NCI-H2196 (cell line): Measurements from ENCODE around the gene PRADC1.
"Not testable (repeated sequence)": the region's sequence is repeated elsewhere in the genome, so short reads cannot be mapped to it uniquely, and the experiment has no call there.

ENCODE experiments used
- DNase-seq: peaks from one replicate; lab custom pipeline; 2025; ENCODE audit not compliant: unreplicated experiment; lab: John Stamatoyannopoulos, UW

The PRADC1 gene

DNA sequence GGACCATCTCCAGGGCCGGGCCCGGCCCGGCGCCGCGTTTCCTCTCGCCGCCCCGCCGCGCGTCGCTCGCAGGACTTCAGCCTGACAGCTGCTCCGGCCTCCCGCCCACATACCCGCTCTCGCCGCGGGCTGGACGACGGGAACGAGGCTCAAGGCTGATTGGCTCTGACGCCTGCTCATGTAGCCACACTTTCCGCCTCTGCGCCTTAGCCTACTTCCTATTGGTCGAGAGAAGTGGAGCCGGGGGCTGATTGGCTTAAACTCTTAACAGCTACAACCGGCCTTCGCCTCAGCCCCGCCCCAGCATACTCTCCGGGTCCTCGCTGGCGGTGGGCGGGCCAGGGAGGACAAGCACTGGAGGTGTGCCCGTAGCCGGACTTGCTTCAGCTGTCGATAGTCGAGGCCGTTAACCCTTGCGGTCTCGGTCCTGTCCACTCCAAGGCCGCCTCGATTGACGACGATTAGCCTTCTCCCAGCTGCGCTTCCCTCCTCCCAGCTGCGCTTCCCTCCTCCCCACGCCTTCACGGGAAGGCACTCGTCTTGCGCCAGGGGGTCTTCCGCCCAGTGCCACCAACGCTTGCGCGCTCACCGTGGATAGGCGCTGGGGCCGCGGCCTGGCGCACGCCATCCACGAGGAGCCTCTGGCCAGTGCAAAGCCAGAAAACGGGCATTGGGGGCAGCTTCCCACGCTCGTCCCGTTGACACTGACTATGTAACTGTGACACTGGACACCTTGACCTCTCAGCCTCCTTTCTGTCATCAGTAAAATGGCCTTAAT lies at the start of gene PRADC1:
Gene PRADC1 (minus strand): TSS at position 86 of the 778 bp plus-strand sequence. CDS start 79 bp downstream, at position 7.
- peak; percentile 91 for DNase-seq

DNA sequence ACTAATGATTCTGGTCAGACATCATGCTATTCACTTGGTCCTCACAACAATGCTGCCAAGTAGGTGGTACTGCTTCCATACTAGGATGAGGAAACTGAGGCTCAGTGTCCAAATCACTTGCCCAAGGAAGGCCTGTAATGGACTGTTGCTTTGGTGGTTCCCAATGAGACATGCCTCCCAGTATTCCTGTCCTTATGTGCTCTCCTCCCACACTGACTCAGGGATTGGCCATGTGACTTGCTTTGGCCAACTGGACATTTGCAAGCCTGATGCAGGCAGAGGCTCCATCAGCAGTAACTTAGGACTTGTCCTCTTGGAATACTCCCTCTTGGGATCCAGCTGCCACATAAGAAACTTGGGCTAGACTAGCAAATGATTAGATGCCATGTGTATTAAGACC lies 48.2 kb upstream of the PRADC1 start:
- no peak for DNase-seq

DNA sequence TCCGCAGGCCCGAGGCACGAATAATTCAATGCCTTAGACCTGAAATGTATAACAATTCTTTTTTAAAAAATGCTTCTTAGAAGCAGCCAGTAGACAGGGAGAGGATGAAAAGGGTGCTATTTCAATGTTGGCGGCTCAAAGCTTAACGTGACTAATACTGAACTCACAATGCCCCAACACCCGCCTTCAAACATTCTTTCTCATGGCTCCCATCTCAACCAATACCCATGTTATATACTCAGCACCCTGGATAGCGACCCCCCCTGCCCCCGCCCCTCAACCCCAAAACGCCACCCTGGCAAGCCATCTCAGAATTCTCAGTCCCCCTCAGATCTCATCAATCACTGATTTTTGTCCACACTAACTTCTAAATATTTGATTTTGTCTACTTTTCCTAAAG lies 46.8 kb upstream of the PRADC1 start:
- no peak for DNase-seq

DNA sequence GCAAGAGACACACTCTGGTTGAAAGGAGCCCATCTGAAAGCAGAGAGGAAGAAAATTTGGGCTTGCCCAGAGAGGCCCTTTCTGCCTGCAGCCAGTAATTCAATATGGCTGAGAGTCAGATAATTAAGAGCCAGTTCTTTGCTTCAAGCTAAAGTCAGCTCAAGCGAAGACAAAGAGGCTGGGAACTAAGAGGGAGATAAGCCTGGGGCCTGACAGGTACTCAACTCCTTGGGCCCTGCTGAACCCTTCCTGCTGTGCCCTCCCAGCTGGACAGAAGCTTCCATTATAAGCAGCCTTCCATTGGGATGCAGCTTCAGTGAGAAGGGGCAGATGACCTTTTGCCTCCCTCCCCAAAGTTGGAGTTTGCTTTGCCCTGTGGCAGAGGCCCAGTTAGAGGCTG lies 39.2 kb upstream of the PRADC1 start:
- DNase-seq = no peak

DNA sequence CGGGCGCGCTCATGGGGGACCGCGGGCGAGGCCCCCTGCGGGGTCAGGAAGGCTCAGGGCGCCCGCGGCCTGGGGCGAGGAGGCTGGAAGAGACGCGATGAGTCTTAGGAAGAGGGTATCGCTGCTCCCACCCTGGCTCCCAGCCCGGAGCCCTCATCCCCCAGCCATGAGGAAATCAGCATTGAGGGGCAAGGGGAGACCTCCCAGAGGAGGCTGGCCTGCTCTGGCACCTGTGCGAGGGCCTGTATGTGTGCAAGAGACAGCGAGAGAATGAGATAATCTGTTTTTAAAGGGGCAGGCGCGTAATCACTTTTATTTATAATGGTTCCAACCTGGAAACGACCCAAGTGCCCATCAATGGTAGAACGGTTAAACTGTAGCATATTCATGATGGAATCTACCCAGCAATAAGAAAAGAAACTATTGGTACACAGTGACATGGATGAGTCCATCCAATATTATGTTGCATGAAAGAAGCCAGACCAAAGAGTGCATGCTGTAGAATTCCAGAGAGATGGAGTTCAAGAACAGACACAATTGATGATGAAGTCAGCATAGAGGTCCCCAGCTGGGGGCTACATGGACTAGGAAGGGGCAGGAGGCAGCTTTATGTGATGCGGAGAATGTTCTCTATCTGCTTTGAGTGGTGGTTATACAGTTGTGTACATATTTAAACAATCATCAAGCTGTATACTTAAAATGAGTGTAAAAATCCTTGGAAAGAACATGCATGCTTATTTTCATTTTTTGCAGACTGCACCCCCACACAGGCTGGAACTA lies 36.8 kb upstream of the PRADC1 start:
- DNase-seq = no peak

DNA sequence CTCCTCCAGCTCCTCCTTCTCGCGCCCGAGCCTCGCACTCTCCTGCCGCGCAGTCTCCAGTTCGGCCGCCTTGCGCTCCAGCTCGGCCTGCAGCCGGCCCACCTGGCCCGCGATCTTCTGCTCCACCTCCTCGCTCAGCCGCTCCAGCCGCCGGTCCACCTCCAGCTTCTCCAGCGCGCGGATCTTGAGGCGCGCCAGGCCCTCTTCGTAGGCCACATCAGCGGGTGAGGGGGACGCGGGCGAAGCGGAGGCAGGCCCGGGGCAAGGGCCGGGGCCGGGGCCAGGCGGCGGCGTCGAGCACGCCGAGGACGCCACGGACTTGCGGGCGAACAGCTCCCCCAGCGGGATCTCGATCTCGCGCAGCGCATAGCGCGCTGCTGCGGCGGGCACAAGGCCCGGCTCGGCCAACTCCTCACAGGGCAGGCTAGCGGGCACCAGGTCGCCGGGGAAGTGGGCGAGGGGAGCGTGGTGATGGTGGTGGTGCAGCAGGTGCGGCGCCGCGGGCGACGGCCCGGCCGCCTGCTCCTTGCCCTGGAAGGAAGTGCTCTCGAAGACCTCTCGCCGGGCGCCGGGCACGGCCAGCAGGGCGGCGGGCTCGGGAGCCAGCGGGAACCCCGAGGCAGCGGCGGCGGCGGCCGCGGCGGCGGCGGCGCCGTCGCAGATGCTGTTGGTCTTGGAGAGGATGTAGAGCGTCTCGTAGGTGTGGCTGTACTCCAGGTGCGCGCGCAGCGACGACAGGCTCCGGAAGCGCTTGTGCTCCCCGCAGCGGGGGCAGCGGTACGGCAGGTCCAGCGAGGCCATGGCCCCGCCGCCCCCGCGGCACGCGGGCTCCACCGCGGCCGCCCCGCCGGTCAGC lies 36.0 kb upstream of the PRADC1 start:
- DNase-seq = peak; percentile 66

DNA sequence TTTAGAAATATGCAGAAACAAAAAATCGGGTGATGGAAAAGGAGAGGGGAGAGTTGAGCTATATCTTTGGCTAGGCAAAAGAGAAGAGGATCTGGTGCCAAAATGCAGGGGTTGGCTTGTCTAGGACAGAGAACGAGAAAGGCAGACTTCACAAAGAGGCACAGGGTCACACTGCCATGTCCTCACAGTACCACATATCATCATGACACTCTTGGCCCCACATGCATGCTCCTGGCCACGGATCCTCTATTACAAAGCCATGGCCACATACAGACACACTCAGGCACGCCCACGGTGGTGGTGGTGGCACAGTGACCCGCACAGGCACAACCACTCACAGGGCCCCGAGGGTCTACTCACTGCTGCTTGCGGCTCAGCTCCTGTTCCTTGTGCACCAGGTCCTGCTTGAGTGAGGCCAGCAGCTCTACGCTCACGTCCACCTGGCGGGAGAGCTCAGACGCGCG lies 35.4 kb upstream of the PRADC1 start:
- DNase-seq = peak; percentile 8

DNA sequence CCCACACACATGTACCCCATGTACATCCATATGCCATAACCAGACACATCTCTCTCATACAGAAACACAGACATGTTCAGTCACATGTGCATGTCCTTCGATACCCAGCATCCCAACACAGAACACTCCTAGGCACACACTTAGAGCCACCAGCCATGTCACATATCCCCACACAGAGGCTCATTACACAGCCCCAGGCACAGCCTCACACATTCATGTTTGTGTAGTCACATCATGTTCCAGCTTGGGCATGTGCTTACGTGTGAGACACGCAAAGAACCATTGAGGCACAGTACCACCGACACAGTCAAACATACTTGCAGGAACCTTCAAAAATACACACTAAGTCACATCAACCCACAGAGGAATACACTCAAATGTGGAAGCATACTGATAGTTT lies 34.0 kb upstream of the PRADC1 start:
- no peak for DNase-seq

DNA sequence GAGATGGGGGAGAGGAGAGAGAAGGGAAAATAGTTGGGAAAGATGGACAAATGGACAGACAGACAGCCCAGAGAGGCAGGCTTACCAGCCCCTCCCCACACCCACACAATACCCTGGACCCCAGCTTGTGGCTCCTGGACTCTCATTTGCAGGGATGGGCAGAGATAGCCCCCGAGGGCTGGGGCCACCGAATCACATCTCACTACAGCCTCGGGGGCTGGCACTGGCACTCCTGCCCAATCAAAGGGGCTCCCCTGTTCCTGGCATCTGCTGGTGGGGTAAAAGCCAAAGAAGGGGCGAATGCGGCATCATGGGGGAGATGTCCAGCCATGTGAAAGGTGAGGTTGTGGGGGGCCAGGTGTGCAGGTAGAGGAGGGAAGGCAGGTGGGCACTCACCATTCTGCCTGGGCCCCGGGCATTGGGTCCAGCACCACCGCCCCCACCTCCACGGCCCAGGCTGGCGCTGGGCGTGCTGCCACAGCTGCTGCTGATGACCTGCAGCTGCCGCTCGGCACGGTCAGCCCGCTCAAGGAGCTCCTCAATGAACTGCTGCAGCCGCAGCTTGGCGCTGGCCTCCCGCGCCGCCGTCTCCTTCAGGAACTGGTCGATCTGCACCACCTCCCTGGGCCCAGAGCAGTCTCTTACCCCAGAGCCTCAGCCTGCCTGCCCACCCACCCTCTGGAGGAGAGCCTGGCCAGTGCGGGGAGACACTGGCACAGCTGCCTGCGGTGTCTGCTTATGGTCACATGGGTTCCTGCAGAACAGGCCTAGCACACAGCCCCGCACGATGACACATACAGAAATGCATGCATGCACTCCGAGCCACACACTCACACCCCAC lies 33.2 kb upstream of the PRADC1 start:
- peak; percentile 4 for DNase-seq

DNA sequence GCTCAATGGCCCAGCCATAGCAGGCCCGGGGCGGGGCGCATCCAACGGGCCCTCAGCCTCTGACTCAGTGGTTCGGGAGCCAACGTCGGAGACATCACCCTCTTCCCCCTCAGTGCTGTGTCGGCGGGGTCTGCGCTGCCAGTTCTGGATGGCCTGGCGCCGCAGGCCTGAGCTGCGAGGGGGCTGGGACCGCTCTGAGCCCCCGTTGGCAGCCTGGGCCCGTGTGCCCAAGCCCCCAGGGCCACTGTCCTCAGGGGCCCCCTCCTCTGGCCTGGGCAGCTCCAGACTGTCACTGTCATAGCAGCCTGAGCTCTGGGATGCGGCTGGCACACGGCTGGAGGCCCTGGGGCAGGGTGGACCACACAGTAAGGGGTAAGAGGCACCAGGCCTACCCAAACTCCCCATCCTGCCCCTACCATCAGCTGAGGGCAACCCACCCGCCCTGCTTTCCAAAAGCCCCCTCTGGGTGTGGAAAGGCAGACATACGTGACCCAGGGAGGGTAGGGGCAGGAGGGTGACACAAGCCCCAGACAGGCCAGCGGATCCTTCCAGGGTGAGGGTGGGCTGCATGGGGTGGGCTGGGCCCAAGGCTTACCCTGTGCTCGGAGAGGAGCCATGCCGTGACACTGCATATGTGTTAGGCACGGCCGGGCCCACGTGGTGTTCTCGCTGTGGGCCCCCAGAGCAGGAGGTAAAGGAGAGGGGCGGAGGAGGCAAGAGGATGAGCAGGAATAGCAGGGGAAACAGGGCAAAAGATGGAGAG lies 32.4 kb upstream of the PRADC1 start:
- DNase-seq = no peak

DNA sequence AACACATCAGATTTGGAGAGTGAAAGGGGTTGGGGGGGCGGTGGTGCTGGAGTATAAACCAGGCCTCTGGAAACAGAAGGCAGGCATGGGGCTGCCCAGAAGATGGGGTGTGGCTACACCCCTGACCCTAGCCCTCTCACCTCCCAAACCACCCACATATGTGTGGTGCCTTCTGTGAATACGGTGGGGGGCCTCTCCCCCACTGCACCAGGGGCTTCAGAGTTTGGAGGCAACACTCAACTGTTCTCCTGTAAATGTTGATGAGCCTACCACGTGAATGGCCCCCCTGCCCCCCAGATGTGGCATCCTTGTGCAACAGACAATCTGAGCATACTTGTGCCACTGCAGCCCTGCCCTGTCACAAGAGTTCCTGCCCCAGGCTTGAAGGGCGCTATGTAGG lies 31.7 kb upstream of the PRADC1 start:
- no peak for DNase-seq

DNA sequence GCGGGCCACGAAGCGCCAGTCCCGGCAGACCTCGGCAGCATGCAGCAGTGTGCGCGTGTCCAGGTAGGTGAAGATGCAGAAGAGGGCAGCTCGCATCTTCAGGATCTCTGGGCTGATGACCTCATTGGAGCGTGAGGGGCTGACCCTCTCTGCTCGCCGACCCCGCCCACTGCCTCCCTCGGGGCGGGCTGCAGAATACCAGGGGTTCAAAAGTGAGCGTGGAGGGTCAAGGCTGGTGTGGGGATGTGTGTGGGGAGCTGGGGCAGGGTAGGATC lies 31.2 kb upstream of the PRADC1 start:
- DNase-seq = no peak

DNA sequence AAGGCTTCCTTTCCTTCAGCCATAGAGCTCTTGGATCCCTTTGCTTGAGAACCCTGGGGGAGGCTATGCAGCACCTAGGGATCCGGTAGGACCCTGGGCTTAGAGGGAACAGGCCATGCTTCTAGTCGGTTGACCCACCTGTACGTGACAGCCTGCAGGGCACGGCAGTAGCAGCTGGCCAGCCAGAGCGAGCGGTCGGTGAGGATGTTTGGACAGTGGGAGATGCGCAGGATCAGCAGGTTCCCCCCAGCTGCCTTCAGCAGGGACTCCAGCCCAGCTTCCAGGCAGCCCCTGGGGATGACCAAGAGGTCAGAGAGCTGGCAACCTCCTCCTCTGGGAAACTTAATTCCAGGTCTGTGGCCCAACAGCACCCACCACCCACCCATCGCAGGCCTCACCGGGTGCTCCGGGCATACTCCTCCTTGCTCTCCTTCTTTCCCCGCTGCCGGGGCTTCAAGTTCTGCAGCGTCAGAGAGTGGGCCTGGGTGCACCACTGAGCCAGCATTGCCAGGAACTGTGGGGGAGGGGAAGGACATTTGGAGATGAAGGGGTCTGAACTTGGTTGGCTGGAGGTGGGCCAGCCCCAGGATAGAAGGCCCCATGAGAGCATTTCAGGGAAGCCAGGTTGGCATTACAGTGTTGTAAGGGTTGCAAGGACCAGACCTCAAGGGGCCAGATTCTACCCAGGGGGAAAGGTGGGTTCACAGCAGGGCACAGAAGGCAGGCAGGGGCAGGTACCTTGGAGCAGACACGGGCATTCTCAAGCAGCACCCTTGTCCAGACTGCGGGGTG lies 30.7 kb upstream of the PRADC1 start:
- DNase-seq = no peak

DNA sequence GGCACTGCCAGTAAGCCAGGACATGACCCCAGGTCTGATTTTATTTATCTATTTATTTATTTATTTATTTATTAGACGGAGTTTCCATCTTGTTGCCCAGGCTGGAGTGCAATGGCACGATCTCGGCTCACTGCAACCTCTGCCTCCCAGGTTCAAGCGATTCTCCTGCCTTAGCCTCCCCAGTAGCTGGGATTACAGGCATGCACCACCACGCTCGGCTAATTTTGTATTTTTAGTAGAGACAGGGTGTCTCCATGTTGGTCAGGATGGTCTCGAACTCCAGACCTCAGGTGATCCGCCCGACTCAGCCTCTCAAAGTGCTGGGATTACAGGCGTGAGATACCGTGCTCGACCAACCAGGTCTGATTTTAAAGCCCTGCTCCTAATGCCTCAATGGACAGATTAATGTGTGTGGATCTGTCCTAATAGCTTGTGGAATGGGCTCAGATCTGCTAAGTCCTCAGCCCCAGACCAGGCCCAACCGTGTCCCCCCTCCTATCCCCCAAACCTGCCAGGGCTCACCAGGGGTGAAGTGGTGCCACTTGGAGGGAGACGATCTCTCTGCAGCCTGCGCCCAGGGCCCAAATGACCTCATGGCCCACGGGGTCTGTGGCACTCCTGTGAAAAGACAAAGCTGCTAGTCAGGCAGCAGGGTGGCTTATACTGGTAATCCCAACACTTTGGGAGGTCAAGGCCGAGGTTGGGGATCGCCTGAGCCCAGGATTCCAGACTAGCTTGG lies 29.8 kb upstream of the PRADC1 start:
- not testable (repeated sequence) for DNase-seq

DNA sequence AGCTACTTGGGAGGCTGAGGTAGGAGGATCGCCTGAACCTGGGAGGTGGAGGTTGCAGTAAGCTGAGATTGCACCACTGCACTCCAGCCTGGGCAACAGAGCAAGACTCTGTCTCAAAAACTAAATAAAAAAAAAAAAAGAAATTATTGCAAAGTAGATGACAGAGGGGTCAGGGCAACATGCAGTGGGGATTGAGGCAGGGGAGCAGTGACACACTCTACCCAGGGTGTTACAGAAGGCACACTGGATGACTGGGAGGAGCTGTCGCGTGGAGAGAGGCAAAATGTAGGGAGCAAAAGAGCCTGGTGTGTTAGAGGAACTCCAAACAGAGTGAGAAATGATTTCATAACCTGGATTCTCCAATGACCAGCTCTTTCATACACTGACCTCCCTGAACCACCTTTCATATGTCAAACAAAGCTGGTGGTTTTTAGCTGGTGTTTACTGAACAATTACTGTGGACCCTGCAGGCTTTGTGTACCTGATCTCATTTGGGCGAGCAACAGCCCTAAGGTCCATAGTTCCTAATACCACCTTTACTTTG lies 29.1 kb upstream of the PRADC1 start:
- no peak for DNase-seq

DNA sequence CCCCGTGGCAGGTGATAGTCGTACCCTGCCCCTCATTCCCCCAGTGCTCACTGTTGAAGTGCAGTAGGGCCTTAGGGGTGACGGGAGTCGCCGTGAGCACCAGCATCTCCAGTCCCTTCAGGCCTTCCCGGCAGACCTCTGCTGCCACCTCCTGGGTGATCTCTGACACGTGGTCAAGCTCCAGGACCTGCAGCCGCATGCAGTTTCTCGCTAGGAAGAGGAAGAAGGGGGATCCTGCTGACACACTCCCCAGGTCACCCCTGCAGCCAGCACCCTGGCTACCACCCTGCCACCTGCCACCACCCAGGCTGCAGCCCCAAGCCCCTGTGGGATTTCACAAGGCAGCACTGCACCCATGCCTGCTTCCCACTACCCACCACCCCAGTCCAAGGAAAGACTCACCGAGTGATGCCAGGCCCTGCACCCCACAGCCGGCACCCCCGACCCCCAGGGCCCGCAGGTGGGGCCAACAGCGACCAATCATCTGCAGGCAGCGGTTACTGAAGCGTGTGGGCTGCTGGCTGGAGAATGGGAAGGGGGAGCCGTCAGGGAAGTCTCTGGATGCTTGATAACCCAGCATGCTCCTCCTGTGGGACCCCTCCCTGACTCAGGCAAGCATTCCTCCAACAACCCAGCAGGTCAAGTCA lies 27.4 kb upstream of the PRADC1 start:
- DNase-seq = peak; percentile 14

DNA sequence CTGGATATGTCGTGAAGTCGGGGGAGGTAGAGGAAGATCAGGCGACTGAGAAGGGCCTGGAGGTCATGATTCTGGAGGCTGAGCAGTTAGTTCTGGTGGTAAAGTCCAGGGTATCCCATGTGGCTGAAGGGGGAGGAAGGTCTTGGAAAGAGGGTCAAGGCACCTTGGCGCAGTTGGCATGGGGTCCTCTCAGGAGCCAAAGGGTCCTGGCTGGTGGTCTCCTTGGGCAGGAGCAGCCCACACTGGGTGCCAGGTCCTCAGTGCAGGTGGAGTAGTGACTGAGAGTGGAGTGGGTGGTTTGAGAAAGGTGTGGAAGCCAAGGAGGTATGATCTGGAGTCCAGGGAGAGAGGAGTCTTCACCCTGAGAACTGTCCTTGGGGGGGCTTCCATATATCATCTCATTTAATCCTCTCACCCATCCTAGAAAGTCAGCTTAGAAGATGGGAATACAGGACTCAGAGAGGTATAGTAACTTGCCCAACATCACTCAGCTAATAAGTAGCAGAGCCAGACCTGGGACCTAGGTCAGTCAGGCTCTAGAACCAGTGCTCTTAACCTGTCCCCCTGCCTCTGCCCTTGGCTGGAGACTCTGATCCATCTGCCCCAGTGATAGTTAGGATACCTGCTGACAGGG lies 26.8 kb upstream of the PRADC1 start:
- no peak for DNase-seq
